ENCODE data around the gene ZNF416. TPM values are rescaled to one million over a fixed set of nuclear protein-coding genes. Genes with fewer than 3 reads are reported as not detected.

Gene ZNF416
- total and polyA plus RNA-seq, 10 donors, result 2.1 to 9.3 (median 5.1) TPM

DNA sequence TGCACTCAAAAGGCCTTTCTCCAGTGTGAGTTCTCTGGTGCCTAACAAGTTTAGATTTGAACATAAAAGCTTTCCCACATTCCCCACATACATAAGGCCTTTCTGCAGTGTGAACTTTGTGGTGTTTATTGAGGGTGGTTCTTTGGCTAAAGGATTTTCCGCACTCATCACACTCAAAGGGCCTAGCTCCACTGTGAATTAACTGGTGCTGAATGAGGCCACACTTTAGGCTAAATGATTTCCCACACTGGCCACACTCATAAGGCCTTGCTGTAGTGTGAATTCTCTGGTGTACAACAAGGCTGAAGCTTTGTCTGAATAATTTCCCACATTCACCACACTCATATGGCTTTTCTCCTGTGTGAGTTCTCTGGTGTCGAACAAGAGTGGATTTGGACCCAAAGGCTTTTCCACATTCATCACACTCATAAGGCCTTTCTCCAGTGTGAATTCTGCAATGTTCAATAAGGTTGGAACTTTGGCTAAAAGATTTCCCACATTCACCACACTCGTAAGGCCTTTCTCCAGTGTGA lies 6.2 kb downstream of the ZNF416 start:
- WGBS, 5 donors, result 96 to 100% (median 97%) methylated on average over 3 of the region's 3 CpGs
- peaks cover 36 to 69% (median 57%) of the 10 kb centered on the region in 6 donors for H3K36me3 ChIP-seq

GRCh38 chr19:57570707-57571106 lies 8.0 kb downstream of the ZNF416 start:
- Histone ChIP-seq H3K36me3 (peaks cover 34 to 51% (median 45%) of the 10 kb centered on the region in 6 donors), H3K4me1 (no peaks in the 10 kb centered on the region), H3K4me3 (no peak overlapping the region), H3K27ac (no peak overlapping the region), H3K27me3 (replicated peaks in 1 of 7) (no peaks in the 10 kb centered on the region), H3K9me3 (peaks cover 47 to 100% (median 100%) of the 10 kb centered on the region in 8 donors)
- intact Hi-C loops (cut with DNase I; ENCODE audit: low total_unique reads), result no loop called here
- no peak for DNase-seq
- TF ChIP-seq POLR2A (IDR thresholded peaks at IDR 0.05), result no peak
- no peak for TF ChIP-seq POLR2AphosphoS5 (IDR thresholded peaks at IDR 0.05)
- TF ChIP-seq, protein P1, sequence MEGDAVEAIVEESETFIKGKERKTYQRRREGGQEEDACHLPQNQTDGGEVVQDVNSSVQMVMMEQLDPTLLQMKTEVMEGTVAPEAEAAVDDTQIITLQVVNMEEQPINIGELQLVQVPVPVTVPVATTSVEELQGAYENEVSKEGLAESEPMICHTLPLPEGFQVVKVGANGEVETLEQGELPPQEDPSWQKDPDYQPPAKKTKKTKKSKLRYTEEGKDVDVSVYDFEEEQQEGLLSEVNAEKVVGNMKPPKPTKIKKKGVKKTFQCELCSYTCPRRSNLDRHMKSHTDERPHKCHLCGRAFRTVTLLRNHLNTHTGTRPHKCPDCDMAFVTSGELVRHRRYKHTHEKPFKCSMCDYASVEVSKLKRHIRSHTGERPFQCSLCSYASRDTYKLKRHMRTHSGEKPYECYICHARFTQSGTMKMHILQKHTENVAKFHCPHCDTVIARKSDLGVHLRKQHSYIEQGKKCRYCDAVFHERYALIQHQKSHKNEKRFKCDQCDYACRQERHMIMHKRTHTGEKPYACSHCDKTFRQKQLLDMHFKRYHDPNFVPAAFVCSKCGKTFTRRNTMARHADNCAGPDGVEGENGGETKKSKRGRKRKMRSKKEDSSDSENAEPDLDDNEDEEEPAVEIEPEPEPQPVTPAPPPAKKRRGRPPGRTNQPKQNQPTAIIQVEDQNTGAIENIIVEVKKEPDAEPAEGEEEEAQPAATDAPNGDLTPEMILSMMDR (IDR thresholded peaks at IDR 0.05 in 8 of 11, conservative IDR thresholded peaks at IDR 0.05 in 3 of 11), result no peak

More for the DNA sequence above, 6.2 kb downstream of the ZNF416 start:
- peak overlapping the region in 1 of 8 donors; percentile 11 for H3K4me3 ChIP-seq
- TF ChIP-seq POLR2A (IDR thresholded peaks at IDR 0.05) (no peak), POLR2AphosphoS5 (IDR thresholded peaks at IDR 0.05) (no peak)
- TF ChIP-seq, protein P1 (IDR thresholded peaks at IDR 0.05 in 8 of 11, conservative IDR thresholded peaks at IDR 0.05 in 3 of 11), result no peak
- no peak for DNase-seq
- H3K27ac ChIP-seq, result no peak overlapping the region
- intact Hi-C loops (cut with DNase I; ENCODE audit: low total_unique reads), result no loop called here
- peaks cover 42 to 100% (median 100%) of the 10 kb centered on the region in 8 donors for H3K9me3 ChIP-seq
- H3K4me1 ChIP-seq, result peaks cover 0 to 4% (median 2%) of the 10 kb centered on the region in 6 donors
- H3K27me3 ChIP-seq (replicated peaks in 1 of 7), result no peaks in the 10 kb centered on the region

DNA sequence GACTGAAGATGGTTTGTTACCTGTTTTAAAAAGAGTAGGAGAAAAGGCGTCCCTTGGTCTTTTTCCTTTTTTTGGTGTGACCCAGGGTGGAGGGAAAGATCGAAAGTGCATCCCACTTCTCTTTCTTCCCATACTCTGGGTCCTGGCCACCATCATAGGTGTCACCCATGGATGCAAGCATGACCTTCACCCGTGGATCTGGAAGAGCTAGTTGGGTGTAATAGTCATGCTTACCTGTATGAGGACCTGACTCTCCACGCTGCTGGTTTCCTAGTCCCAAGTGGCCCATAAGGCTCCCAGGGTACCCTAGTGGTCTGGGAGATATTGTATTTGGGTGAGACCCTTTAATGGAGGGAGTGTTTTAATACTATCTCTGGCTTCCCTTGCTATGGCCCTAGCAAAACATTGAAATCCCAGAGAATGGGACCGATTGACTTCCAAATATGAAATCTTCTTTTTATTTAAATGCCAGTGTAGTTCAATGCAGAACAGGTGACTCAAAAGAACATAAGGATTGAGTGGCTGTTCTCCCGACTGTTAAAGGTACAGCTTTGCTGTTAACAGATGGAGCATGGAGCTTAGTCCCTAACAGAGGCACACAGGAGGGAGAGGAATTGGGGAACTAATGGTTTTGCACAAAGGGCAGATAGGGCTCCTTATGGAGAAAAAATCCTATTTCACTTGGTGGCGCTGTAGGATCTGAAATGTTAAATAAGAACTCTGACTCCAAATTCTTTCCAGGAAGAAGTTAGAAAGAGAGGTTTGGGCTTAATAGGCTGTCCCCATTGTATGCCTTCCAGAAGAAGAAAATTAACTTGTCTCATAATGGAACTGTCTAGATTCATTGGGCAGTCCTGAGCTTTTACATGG lies 12.1 kb downstream of the ZNF416 start:
- peaks cover 26 to 100% (median 100%) of the 10 kb centered on the region in 8 donors for H3K9me3 ChIP-seq
- no peak overlapping the region for H3K4me3 ChIP-seq
- H3K27ac ChIP-seq, result no peak overlapping the region
- 58 to 65% (median 60%) methylated on average over 7 of the region's 7 CpGs for WGBS, 5 donors
- H3K27me3 ChIP-seq (replicated peaks in 1 of 7), result peaks cover 0 to 5% (median 0%) of the 10 kb centered on the region in 7 donors
- no peaks in the 10 kb centered on the region for H3K4me1 ChIP-seq
- intact Hi-C loops (cut with DNase I; ENCODE audit: low total_unique reads), result no loop called here
- TF ChIP-seq POLR2A (IDR thresholded peaks at IDR 0.05), result no peak
- TF ChIP-seq, protein P1 (IDR thresholded peaks at IDR 0.05 in 8 of 11, conservative IDR thresholded peaks at IDR 0.05 in 3 of 11), result no peak
- TF ChIP-seq POLR2AphosphoS5 (IDR thresholded peaks at IDR 0.05), result no peak
- peaks cover under 1 to 10% (median 5%) of the 10 kb centered on the region in 6 donors for H3K36me3 ChIP-seq
- DNase-seq, result no peak

DNA sequence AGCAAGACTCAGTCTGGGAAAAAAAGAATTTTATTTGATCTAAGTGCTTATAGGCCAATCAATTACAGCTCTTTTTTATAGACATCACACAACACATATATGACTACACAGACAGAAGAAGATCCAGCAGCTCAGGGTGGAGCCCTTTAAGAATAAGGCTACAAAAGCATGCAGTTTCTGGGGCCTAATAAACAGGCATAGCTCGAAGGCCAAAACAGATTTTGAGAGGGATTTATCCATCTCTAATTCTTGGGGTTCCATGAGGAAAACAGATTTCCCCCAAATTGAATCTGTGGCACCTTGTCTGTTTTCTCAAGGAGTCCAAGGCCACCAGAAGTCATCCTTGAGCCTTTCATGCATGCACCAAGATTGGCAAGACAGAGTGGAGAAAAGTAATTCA lies 15.2 kb downstream of the ZNF416 start:
- Histone ChIP-seq H3K4me1 (peaks cover 4 to 15% (median 11%) of the 10 kb centered on the region in 6 donors), H3K4me3 (no peak overlapping the region), H3K9me3 (peaks cover 16 to 87% (median 79%) of the 10 kb centered on the region in 8 donors), H3K27me3 (replicated peaks in 1 of 7) (peaks cover 0 to 5% (median 0%) of the 10 kb centered on the region in 7 donors), H3K36me3 (no peaks in the 10 kb centered on the region), H3K27ac (no peak overlapping the region)
- DNase-seq, result no peak
- TF ChIP-seq, protein P1 (IDR thresholded peaks at IDR 0.05 in 8 of 11, conservative IDR thresholded peaks at IDR 0.05 in 3 of 11), result no peak
- TF ChIP-seq POLR2A (IDR thresholded peaks at IDR 0.05), result no peak
- TF ChIP-seq POLR2AphosphoS5 (IDR thresholded peaks at IDR 0.05), result no peak
- intact Hi-C loops (cut with DNase I; ENCODE audit: low total_unique reads), result no loop called here
- WGBS, 5 donors, result 59 to 69% (median 60%) methylated on average over 1 of the region's 1 CpG
